H9 (cell line): Measurements from ENCODE around the gene RELB. TPM values are rescaled to one million over a fixed set of nuclear protein-coding genes. Genes with fewer than 3 reads are reported as not detected.

Experiments used
- DNase-seq: peaks from one replicate; pipeline ENCODE4 v3.0.0-alpha.2; 2017
- H2AFZ ChIP-seq: one replicate; pipeline ENCODE4 v1.6.1; 2013; ENCODE audit warnings: mild to moderate bottlenecking, low read length, control low read depth, moderate library complexity
- H2AK5ac ChIP-seq: 2 replicates; pipeline ENCODE4 v1.6.1; 2013; ENCODE audit warnings: low read length, control low read depth, mixed read lengths; ENCODE audit not compliant: insufficient read length
- H2BK120ac ChIP-seq: one replicate; pipeline ENCODE4 v1.6.1; 2013; ENCODE audit warnings: low read depth, mild to moderate bottlenecking, low read length, control low read depth, inconsistent platforms; ENCODE audit not compliant: poor library complexity, severe bottlenecking
- H2BK12ac ChIP-seq: 2 replicates; pipeline ENCODE4 v1.6.1; 2013; ENCODE audit warnings: low read length, control low read depth, mixed read lengths, low read depth; ENCODE audit not compliant: insufficient read length
- H2BK15ac ChIP-seq: 2 replicates; pipeline ENCODE4 v1.6.1; 2013; ENCODE audit warnings: low read depth, low read length, control low read depth
- H2BK20ac ChIP-seq: one replicate; pipeline ENCODE4 v1.6.1; 2013; ENCODE audit warnings: low read depth, mild to moderate bottlenecking, low read length, control low read depth, inconsistent platforms; ENCODE audit not compliant: poor library complexity, severe bottlenecking
- H2BK5ac ChIP-seq: 2 replicates; pipeline ENCODE4 v1.6.1; 2013; ENCODE audit warnings: low read length, control low read depth, mixed read lengths; ENCODE audit not compliant: insufficient read length
- H3K14ac ChIP-seq: 2 replicates; pipeline ENCODE4 v1.6.1; 2013; ENCODE audit warnings: low read length, control low read depth; ENCODE audit not compliant: insufficient read depth
- H3K18ac ChIP-seq: 2 replicates; pipeline ENCODE4 v1.6.1; 2013; ENCODE audit warnings: low read depth, mild to moderate bottlenecking, mixed read lengths, low read length, control low read depth; ENCODE audit not compliant: insufficient read length
- H3K23ac ChIP-seq: 2 replicates; pipeline ENCODE4 v1.6.1; 2013; ENCODE audit warnings: low read length, control low read depth, mixed read lengths, low read depth; ENCODE audit not compliant: insufficient read length
- H3K23me2 ChIP-seq: 2 replicates; pipeline ENCODE4 v1.6.1; 2013; ENCODE audit warnings: low read depth, mild to moderate bottlenecking, mixed read lengths, low read length, control low read depth; ENCODE audit not compliant: insufficient read length, poor library complexity, severe bottlenecking
- H3K27ac ChIP-seq: 2 replicates; pipeline ENCODE4 v1.5.1; 2013; ENCODE audit warnings: low read length, control low read depth, mixed read lengths, low read depth; ENCODE audit not compliant: insufficient read length
- H3K27me3 ChIP-seq: 2 replicates; pipeline ENCODE4 v1.6.1; 2013; ENCODE audit warnings: low read length, control low read depth, inconsistent platforms; ENCODE audit not compliant: insufficient read depth
- H3K4ac ChIP-seq: 2 replicates; pipeline ENCODE4 v1.6.1; 2013; ENCODE audit warnings: low read depth, mild to moderate bottlenecking, control low read depth, inconsistent platforms, low read length, moderate library complexity
- H3K4me1 ChIP-seq: 2 replicates; pipeline ENCODE4 v1.6.1; 2013; ENCODE audit warnings: low read length, control low read depth, inconsistent platforms; ENCODE audit not compliant: insufficient read depth
- H3K4me2 ChIP-seq: 2 replicates; pipeline ENCODE4 v1.6.1; 2013; ENCODE audit warnings: low read length, control low read depth, mixed read lengths; ENCODE audit not compliant: insufficient read length, insufficient read depth
- H3K56ac ChIP-seq: 2 replicates; pipeline ENCODE4 v1.6.1; 2013; ENCODE audit warnings: low read depth, mild to moderate bottlenecking, mixed read lengths, low read length, control low read depth; ENCODE audit not compliant: insufficient read length
- H3K79me1 ChIP-seq: 2 replicates; pipeline ENCODE4 v1.6.1; 2013; ENCODE audit warnings: low read depth, mild to moderate bottlenecking, moderate library complexity, low read length, control low read depth, inconsistent platforms; ENCODE audit not compliant: insufficient read depth, poor library complexity, severe bottlenecking
- H3K79me2 ChIP-seq: 2 replicates; pipeline ENCODE4 v1.6.1; 2013; ENCODE audit warnings: low read length, control low read depth, inconsistent platforms; ENCODE audit not compliant: insufficient read depth
- H3K9ac ChIP-seq: 2 replicates; pipeline ENCODE4 v1.6.1; 2013; ENCODE audit warnings: low read length, control low read depth, mixed read lengths; ENCODE audit not compliant: insufficient read length; ENCODE audit errors: extremely low read depth
- H3K9me3 ChIP-seq: one replicate; pipeline ENCODE4 v1.6.1; 2013; ENCODE audit warnings: low read depth, low read length, inconsistent platforms; ENCODE audit not compliant: control insufficient read depth
- H3T11ph ChIP-seq: one replicate; pipeline ENCODE4 v1.6.1; 2013; ENCODE audit warnings: mild to moderate bottlenecking, low read length, control low read depth, inconsistent platforms
- H4K20me1 ChIP-seq: one replicate; pipeline ENCODE4 v1.6.1; 2013; ENCODE audit not compliant: control insufficient read depth, insufficient read length, insufficient read depth
- H4K5ac ChIP-seq: 2 replicates; pipeline ENCODE4 v1.6.1; 2013; ENCODE audit warnings: low read depth, mild to moderate bottlenecking, mixed read lengths, low read length, control low read depth; ENCODE audit not compliant: insufficient read length
- H4K8ac ChIP-seq: replicated peaks from 2 replicates; pipeline ENCODE4 v1.6.1; 2013; ENCODE audit warnings: low read length, control low read depth, mixed read lengths, low read depth; ENCODE audit not compliant: insufficient read length
- H4K91ac ChIP-seq: 2 replicates; pipeline ENCODE4 v1.6.1; 2013; ENCODE audit warnings: low read depth, mild to moderate bottlenecking, moderate library complexity, mixed read lengths, low read length, control low read depth; ENCODE audit not compliant: insufficient read length
- H3K27ac Mint-ChIP-seq, 3 experiments: 2 replicates in 2 of 3; 3 replicates in 1 of 3; pipeline ENCODE4 v1.8.0; 2020 to 2021; ENCODE audit warnings: mixed read lengths in 3 of 3, mild to moderate bottlenecking in 1 of 3, moderate library complexity in 1 of 3
- H3K27me3 Mint-ChIP-seq: 2 replicates; pipeline ENCODE4 v1.8.0; 2021; ENCODE audit warnings: low read depth, mild to moderate bottlenecking, moderate library complexity, mixed read lengths
- H3K36me3 Mint-ChIP-seq, 3 experiments: 2 replicates in 2 of 3; 3 replicates in 1 of 3; pipeline ENCODE4 v1.8.0; 2020 to 2021; ENCODE audit warnings: low read depth in 3 of 3, mixed read lengths in 3 of 3; ENCODE audit not compliant: insufficient read depth in 1 of 3
- H3K4me1 Mint-ChIP-seq, 2 experiments: 2 replicates each; pipeline ENCODE4 v1.8.0; 2020; ENCODE audit warnings: mixed read lengths in 2 of 2
- H3K4me3 Mint-ChIP-seq, 2 experiments: 2 replicates in 1 of 2; 3 replicates in 1 of 2; pipeline ENCODE4 v1.8.0; 2020 to 2021; ENCODE audit warnings: mild to moderate bottlenecking in 2 of 2, mixed read lengths in 2 of 2, moderate library complexity in 1 of 2
- H3K9me3 Mint-ChIP-seq, 2 experiments: 2 replicates in 1 of 2; 3 replicates in 1 of 2; pipeline ENCODE4 v1.8.0; 2020; ENCODE audit warnings: mild to moderate bottlenecking in 2 of 2, mixed read lengths in 2 of 2, moderate library complexity in 1 of 2
- WGBS: extraction: QIAGEN DNeasy Blood & Tissue Kit; methylation state at CpG from one replicate; pipeline ENCODE4 v1.1.7; 2013; ENCODE audit warnings: missing lambda C conversion rate, low lambda C conversion rate, mixed read lengths; ENCODE audit not compliant: insufficient read length; ENCODE audit errors: extremely low coverage; 5-methylcytosine and 5-hydroxymethylcytosine counted together
- total RNA-seq: library from RNA; stranded (reverse); gene quantifications from 2 replicates; pipeline ENCODE4 v1.2.1, GENCODE V29; 2021
- TF ChIP-seq, protein P1 (sequence below): fragments of 200-600 bp; sonication (generic); conservative IDR thresholded peaks from 3 replicates; pipeline ENCODE4 v1.8.0; 2021; ENCODE audit warnings: antibody characterized with exemption, mild to moderate bottlenecking

Gene RELB
- total RNA-seq, 1 experiment from 2014 or later: 13.7 TPM

GRCh38 chr19:45087531-45087930 is 86.3 kb downstream of the RELB start:
- WGBS: no CpG with 5 or more reads among the region's 11 CpGs
- no peak overlapping the region for H3K14ac ChIP-seq
- H2BK20ac ChIP-seq: no peak overlapping the region
- TF ChIP-seq, protein P1, sequence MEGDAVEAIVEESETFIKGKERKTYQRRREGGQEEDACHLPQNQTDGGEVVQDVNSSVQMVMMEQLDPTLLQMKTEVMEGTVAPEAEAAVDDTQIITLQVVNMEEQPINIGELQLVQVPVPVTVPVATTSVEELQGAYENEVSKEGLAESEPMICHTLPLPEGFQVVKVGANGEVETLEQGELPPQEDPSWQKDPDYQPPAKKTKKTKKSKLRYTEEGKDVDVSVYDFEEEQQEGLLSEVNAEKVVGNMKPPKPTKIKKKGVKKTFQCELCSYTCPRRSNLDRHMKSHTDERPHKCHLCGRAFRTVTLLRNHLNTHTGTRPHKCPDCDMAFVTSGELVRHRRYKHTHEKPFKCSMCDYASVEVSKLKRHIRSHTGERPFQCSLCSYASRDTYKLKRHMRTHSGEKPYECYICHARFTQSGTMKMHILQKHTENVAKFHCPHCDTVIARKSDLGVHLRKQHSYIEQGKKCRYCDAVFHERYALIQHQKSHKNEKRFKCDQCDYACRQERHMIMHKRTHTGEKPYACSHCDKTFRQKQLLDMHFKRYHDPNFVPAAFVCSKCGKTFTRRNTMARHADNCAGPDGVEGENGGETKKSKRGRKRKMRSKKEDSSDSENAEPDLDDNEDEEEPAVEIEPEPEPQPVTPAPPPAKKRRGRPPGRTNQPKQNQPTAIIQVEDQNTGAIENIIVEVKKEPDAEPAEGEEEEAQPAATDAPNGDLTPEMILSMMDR: no peak
- DNase-seq: no peak
- H3K79me1 ChIP-seq: peaks cover 7% of the 10 kb centered on the region
- H2BK15ac ChIP-seq: no peak overlapping the region
- H2BK5ac ChIP-seq: no peak overlapping the region
- no peak overlapping the region for H3K56ac ChIP-seq
- Mint-ChIP-seq H3K36me3 (peaks cover 13 to 51% (median 46%) of the 10 kb centered on the region in 3 experiments; a peak in 6 of 7 replicates), H3K27me3 (no peaks in the 10 kb centered on the region; the same call in 1 of the 2 replicates), H3K4me3 (no peak overlapping the region), H3K4me1 (peaks cover 15 to 17% of the 10 kb centered on the region in 2 experiments), H3K9me3 (no peaks in the 10 kb centered on the region; a peak in 1 of 5 replicates), H3K27ac (peak overlapping the region; percentile 5 to 88 (median 62); a peak in 6 of 7 replicates)
- H3K4ac ChIP-seq: no peak overlapping the region
- H2BK12ac ChIP-seq: no peak overlapping the region
- no peaks in the 10 kb centered on the region; the same call in 1 of the 2 replicates for H3K4me1 ChIP-seq
- no peak overlapping the region for H3K9ac ChIP-seq
- H3K23ac ChIP-seq: no peak overlapping the region
- no peak overlapping the region for H4K5ac ChIP-seq
- H3K9me3 ChIP-seq: no peaks in the 10 kb centered on the region
- no peak overlapping the region for H3T11ph ChIP-seq
- H3K27me3 ChIP-seq: no peaks in the 10 kb centered on the region
- H2AFZ ChIP-seq: no peak overlapping the region
- H4K91ac ChIP-seq: no peak overlapping the region
- no peaks in the 10 kb centered on the region for H4K20me1 ChIP-seq
- peaks cover 4% of the 10 kb centered on the region for H3K23me2 ChIP-seq
- no peak overlapping the region for H3K18ac ChIP-seq
- no peak overlapping the region for H2BK120ac ChIP-seq
- H3K4me2 ChIP-seq: no peak overlapping the region
- H4K8ac ChIP-seq: no peak overlapping the region
- no peaks in the 10 kb centered on the region for H3K79me2 ChIP-seq
- H3K27ac ChIP-seq: no peak overlapping the region
- H2AK5ac ChIP-seq: no peak overlapping the region

Other genes with a start within 250 kb of the RELB start
- 14.2 and 15.9 TPM in 2 replicates for gene CBLC, start 223.6 kb upstream of the RELB start, total RNA-seq
- gene BCAM, start 192.4 kb upstream of the RELB start, total RNA-seq: 73.0 and 78.5 TPM in 2 replicates
- gene NECTIN2, start 155.2 kb upstream of the RELB start, total RNA-seq: 175 and 176 TPM in 2 replicates
- gene TOMM40, start 110.2 kb upstream of the RELB start, total RNA-seq: 180 and 190 TPM in 2 replicates
- gene APOE, start 95.7 kb upstream of the RELB start, total RNA-seq: 530 and 547 TPM in 2 replicates
- 77.0 and 78.1 TPM in 2 replicates for gene APOC1, start 86.9 kb upstream of the RELB start, total RNA-seq
- not detected in 2 replicates for gene APOC4, start 59.2 kb upstream of the RELB start, total RNA-seq
- not detected in 2 replicates for gene APOC2, start 55.4 kb upstream of the RELB start, total RNA-seq
- gene CLPTM1, start 46.1 kb upstream of the RELB start, total RNA-seq: 82.0 and 83.9 TPM in 2 replicates
- gene CLASRP, start 37.6 kb downstream of the RELB start, total RNA-seq: 87.0 and 87.1 TPM in 2 replicates
- gene ZNF296, start 75.0 kb downstream of the RELB start, total RNA-seq: 14.3 and 14.8 TPM in 2 replicates
- 46.0 and 47.2 TPM in 2 replicates for gene GEMIN7, start 77.8 kb downstream of the RELB start, total RNA-seq
- gene PPP1R37, start 91.7 kb downstream of the RELB start, total RNA-seq: 29.9 and 33.6 TPM in 2 replicates
- 0.17 and 0.46 TPM in 2 replicates for gene NKPD1, start 159.5 kb downstream of the RELB start, total RNA-seq
- 57.8 and 59.9 TPM in 2 replicates for gene TRAPPC6A, start 176.8 kb downstream of the RELB start, total RNA-seq
- 9.2 and 12.2 TPM in 2 replicates for gene BLOC1S3, start 177.3 kb downstream of the RELB start, total RNA-seq
- 0.61 TPM in 2 replicates for gene EXOC3L2, start 243.9 kb downstream of the RELB start, total RNA-seq
- 44.7 and 46.8 TPM in 2 replicates for gene MARK4, start 249.8 kb downstream of the RELB start, total RNA-seq